Myocyte (in vitro differentiated cells): ENCODE measurements around the gene CAPN13. TPM values are rescaled to one million over a fixed set of nuclear protein-coding genes. Genes with fewer than 3 reads are reported as not detected.

ENCODE experiments used
- DNase-seq: peaks from one replicate; pipeline ENCODE4 v3.0.0-alpha.2; 2012; ENCODE audit warnings: low read depth
- total RNA-seq: library from RNA; depleted of rRNA; stranded (reverse); fragments of >200 nt; gene quantifications from 2 replicates; pipeline ENCODE4 v1.2.3, GENCODE V29; 2014

Gene CAPN13
- total RNA-seq, 1 donor from 2014 or later = not detected

DNA sequence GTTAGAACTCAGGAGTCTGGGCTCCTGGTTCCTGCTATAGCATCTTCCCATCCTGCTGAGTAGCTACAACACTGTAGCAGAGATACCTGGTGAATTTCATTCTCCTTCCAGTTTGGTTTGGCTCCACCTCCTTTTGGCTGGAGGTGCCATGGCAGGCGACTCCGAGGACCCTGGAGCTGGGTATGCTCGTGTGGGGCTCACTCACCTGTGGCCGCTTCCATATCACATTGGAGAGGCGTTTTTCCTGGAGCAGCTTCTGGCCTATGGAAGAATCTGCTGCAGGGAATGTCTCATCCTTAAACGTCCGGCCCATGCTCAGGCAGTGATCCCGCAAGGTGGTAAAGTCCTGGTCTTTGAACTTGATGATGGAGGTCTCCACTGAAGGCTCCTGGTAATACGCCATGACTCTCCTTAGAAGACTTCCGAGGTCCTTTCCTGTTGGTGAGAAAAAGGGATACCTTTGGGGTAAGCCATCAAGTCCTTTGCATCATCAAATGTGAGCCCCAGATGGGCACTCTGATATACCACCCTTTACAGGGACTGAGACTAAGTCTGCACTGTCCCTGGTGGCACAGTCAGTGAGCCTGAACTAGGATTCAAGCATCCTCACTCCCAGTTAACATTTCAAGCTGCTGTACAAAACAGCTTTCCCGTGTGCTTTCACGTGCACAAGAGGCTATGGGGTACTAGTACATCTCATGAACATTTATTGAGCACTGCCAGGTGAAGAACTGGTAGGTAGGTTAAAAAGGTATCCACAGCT, 20.1 kb downstream of the CAPN13 start:
- DNase-seq = no peak

GRCh38 chr2:30784682-30785081, 22.6 kb downstream of the CAPN13 start:
- DNase-seq = no peak

GRCh38 chr2:30781961-30782533, 25.2 kb downstream of the CAPN13 start:
- no peak for DNase-seq

- DNase-seq = no peak
Measured at GRCh38 chr2:30781451-30781850, 25.8 kb downstream of the CAPN13 start.

DNA sequence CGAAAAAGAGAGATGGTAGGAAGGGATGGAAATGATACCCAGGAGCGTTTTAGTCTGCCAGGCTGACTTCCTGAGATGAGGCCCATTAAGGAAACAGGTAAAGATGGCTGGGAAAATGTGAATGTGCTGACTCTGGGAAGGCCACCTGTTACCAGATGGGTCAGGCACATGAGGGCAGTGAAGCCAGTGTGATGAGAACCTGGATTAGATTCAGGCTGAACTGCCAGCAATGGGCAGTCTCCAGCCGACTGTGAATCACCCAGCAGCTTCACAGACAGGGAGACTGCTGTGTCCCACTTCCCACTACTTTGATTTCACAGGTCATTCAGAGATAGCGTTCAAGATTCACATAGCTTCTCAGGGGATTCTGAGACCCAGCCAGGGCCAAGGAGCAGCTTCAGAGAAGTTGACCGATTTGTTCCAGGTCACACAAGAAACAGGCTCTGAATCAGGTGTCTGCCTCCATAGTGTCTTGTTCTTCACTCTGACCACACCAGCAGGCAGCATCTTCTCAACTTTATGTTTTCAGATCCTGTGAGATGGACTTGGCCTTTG, 26.4 kb downstream of the CAPN13 start:
- no peak for DNase-seq

DNA sequence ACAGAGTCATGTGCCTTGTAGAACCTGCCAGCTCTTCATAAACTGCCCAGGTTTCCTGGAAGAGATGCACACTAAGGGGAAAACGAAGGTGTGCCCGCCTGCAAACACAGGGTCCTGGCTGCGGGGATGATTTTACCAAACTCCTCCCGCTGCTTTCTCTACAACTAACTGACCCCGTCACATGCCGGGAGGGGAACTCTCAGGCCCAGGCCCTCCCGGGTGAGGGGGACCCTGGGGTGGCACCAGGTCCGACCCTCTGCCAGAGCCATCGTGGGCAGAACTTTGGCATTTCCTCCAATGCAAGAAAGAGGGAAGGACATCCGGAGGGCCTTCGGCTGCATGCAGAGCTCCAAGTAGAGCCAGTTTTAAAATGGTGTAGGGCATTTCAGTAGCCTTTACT, 28.6 kb downstream of the CAPN13 start:
- DNase-seq = no peak

- no peak for DNase-seq
Measured at GRCh38 chr2:30777661-30778505, 29.4 kb downstream of the CAPN13 start.

- DNase-seq = no peak
Measured at GRCh38 chr2:30776831-30777635, 30.2 kb downstream of the CAPN13 start.

DNA sequence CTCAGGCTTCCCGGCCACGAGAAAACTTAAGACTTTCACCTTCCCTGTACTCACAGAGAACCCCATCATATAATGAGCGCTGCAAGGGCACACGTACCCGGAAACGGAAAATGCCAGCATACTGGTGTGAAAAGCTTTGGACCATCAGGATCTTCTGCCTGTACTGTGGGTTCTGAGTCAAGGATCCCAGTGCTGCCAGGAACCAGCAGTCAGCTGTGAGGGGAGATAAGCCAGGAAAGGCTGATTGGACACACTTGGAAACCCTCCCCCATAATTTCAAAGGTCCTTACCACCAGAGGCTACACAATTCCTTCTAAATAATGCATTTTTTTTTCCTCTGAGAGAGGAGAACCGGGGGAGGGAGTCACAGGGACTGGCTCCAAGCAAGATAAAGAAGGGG, 31.4 kb downstream of the CAPN13 start:
- no peak for DNase-seq

GRCh38 chr2:30772021-30772705, 35.1 kb downstream of the CAPN13 start:
- no peak for DNase-seq

- DNase-seq = no peak
Measured at GRCh38 chr2:30770816-30771576, 36.2 kb downstream of the CAPN13 start.

- no peak for DNase-seq
Measured at GRCh38 chr2:30769891-30770462, 37.3 kb downstream of the CAPN13 start.

DNA sequence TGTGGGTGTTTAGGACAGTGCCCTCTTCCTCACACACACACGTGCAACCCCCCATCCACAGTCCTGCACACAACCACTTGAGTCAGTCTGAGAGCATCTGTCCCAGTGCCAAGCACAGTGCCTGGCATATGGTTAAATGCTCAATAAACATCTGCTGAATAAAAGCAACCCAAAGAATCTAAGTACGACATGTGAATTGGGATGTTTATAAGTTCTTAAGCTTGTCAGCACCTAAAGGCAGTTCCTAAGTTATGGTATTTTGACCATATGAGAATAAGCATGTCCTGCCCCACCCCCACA, 37.8 kb downstream of the CAPN13 start:
- DNase-seq = no peak

- no peak for DNase-seq
Measured at GRCh38 chr2:30768708-30769480, 38.4 kb downstream of the CAPN13 start.

GRCh38 chr2:30768036-30768686, 39.1 kb downstream of the CAPN13 start:
- DNase-seq = no peak

- no peak for DNase-seq
Measured at GRCh38 chr2:30766666-30767065, 40.6 kb downstream of the CAPN13 start.

DNA sequence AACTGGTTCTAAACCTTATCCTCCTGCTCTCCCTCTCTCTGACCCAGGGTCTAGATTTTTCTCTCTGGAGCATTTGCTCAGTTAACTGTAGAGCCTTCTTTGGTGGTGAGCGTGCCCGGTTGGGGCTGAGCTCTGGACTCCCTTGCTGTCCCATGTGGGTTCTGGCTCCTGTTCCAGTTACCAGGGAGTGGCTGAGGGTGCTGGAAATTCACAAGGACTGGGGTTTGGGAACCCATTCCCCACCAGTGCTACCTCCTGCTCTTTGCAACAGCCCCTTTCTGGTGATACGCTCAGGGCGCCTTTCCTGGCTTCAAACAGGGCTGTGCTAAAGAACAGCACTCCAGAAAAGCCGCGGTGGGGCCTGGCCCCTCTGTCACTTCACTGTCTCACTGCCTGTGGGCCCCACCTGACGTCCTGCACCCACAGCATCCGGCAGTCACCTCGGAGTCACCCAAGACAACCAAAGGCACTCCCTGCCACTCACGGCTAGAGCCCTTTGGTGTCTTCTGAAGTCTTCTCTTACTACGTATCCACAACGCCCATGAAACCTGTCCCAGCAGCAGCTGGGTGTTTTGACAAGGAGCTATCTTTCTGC, 41.3 kb downstream of the CAPN13 start:
- no peak for DNase-seq

DNA sequence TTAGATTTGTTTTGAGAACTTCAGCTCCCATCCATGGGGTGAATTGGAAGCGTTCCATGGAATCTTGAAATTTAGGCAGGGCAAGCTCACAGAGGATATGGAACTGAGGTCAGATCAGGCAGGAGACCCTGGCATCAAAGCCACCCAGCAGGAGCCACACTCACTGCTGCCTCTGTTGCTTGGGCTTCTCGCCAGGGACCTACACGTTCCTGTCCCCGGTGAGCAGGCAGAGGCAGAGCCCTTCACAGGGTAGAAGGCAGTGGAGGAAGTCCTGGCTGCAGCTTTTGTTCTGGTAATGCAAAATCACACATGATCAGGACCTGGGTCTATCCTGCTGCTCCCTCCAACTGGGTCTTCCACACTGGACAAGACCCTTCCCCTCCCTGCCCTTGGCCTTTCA, 42.1 kb downstream of the CAPN13 start:
- no peak for DNase-seq
